ENCODE data around the gene C2CD3.
A peak's percentile ranks its signal among the peaks of the same experiment; 100 is the strongest.

C2CD3 gene

GRCh38 chr11:74018331-74019005 lies 152.3 kb downstream of the C2CD3 start:
- no peak for DNase-seq (ENCODE audit: low read depth in 2 of 2)

DNA sequence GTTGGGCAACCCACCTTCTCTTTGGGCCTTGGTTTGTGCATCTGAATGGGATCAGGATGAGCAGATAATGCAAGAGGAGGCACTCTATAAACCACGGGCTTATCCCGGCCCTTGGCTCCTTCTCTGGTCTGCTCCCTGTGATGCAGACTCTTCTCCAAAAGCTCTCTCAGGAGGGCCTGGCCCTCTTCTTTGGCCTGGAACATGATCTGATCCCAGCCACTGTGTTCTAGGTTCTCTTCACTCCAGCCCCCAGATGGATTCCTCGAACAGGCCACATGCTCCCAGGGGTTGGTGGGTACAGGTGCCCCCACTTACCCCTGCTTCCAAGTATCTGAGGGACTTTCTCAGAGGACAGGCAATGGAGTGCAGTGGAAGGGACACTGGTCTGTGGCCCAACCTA lies 153.2 kb downstream of the C2CD3 start:
- no peak for DNase-seq (ENCODE audit: low read depth in 2 of 2)

- no peak for DNase-seq (ENCODE audit: low read depth in 2 of 2)
Measured at GRCh38 chr11:74015919-74016684, 154.7 kb downstream of the C2CD3 start.

GRCh38 chr11:74014880-74015279 lies 155.9 kb downstream of the C2CD3 start:
- no peak for DNase-seq (ENCODE audit: low read depth in 2 of 2)

DNA sequence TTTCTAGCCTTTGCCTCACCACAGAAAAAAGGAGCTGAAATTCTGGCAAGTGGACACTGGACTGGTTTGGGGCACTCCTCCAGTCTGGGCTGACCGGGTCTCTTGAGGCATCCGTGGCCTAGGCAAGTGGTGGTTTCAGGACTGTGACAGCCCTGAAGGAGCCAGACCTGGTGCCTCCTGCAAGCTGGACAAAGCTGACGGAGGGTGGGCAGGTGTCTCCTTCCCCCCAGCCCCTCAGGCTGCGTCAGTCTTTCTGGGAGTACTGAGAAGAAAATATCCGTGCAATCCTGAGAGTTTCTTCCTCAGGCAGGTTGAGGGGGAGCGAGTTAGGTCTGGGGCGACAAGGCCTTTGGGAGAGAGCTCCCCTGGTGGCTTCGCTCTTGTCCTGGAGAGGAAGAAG lies 157.7 kb downstream of the C2CD3 start:
- DNase-seq (ENCODE audit: low read depth in 2 of 2), result no peak

DNA sequence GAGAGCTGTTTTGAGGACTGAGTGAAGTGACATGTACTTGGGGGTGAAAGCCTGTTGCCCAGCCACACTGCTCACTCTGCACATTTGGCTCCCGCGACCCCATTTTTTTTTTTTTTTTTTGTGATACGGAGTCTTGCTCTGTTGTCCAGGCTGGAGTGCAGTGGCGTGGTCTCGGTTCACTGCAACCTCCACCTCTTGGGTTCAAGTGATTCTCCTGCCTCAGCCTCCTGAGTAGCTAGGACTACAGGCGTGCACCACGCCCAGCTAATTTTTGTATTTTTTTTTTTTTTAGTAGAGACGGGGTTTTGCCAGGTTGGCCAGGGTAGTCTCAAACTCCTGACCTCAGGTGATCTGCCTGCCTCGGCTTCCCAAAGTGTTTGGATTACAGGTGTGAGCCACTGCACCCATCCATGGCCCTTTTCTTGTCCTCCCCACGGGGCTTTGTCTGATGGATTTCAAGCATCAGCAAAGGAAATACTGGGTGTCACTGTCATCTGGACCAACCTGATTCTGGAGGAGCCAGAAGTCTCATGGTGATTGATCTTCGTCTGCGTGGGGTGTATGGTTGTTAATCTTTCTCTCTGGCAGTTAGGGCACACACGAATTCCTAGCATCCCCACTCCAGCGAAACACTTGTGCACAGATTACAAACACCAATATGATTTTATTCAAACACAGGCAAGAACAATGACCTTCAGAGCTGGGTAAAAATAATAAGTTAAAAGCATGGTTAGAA lies 158.6 kb downstream of the C2CD3 start:
- no peak for DNase-seq (ENCODE audit: low read depth in 2 of 2)

DNA sequence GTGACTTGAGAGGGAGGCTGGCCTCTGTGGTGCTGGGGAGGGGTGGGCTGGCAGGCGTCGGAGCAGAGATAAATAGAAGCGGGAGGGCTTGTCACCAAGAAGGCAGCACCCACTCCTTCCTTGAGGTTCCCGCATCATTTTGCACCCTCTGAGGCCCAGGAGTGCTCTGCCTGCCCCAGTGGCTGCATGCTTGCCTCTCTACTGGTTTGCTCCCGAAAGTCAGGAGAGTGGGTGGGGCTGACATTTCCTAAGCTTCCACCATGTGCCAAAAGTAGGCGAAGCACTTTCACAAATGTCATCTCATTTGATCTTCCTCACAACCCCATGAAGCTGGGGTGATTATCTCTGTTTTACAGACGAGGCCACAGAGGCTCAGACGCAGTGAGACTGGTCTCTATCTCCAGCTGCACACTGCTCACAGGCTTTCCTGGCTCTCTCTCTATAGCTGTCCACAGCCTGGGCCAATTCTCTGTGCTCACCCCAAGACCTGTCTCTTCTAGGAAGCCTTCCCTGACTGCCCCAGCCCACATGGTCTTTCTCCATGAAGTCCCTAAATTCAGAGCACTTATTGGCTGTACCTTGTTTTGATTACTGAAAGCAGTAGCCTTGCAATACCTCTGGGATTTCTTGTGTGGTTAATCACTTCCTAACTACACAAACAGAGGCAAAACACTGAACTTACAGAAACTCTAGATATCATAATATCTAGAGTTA lies 159.3 kb downstream of the C2CD3 start:
- DNase-seq (ENCODE audit: low read depth in 2 of 2), result no peak

DNA sequence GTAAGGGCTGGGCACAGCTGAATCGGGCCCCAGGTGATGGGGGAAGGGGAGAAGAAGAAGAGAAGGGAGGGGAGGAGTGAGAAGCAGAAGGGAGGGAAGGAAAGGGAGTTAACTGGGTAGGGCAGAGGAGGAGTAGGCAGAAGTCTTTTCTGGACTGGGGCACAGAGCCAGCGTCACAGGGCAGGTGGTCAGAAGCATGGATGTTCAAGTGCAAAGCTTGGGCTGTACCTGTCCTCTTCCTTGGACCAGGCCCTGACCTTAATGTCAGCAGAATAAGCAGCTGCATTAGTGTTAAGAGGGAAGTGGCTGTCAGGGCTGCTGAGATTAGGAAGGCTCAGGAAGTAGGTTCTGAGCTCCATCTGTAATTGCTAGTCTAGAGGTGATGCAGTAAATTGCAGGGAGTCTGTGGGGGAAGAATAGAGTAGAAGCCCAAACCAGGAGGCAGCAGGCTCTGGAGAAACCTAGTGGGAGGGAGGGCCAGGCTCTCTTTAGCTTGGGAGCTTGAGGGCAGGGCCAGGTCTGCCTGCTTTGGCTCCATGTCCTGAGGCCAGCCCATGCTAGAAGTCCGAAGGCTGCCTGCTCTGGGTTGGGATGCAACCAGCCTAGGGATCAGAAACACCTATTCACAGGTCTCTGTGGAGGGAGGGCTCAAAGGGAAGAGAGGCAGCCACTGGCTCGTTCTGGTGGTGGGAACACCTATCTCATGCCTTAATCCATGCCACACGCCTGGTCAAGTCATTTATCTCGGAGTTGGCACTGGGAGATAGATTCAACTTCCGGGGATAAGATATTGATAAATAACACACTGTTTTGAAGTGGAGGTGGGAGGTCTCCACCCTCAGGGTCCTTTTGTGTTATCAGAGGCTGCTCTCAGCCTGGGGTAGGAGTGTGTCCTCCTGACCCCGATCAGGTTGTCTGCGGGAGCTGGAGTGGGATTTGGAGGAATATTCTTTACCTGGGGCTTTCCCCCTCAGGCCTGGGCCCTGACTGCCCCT lies 160.2 kb downstream of the C2CD3 start:
- no peak for DNase-seq (ENCODE audit: low read depth in 2 of 2)

GRCh38 chr11:74009675-74010305 lies 161.0 kb downstream of the C2CD3 start:
- no peak for DNase-seq (ENCODE audit: low read depth in 2 of 2)

- no peak for DNase-seq (ENCODE audit: low read depth in 2 of 2)
Measured at GRCh38 chr11:74009230-74009547, 161.6 kb downstream of the C2CD3 start.

- DNase-seq (ENCODE audit: low read depth in 2 of 2), result no peak
Measured at GRCh38 chr11:74008373-74009229, 162.2 kb downstream of the C2CD3 start, which contains the start of gene UCP3. Gene UCP3 (minus strand): TSS chr11:74009085. CDS start chr11:74007042, 2,043 bp downstream.

DNA sequence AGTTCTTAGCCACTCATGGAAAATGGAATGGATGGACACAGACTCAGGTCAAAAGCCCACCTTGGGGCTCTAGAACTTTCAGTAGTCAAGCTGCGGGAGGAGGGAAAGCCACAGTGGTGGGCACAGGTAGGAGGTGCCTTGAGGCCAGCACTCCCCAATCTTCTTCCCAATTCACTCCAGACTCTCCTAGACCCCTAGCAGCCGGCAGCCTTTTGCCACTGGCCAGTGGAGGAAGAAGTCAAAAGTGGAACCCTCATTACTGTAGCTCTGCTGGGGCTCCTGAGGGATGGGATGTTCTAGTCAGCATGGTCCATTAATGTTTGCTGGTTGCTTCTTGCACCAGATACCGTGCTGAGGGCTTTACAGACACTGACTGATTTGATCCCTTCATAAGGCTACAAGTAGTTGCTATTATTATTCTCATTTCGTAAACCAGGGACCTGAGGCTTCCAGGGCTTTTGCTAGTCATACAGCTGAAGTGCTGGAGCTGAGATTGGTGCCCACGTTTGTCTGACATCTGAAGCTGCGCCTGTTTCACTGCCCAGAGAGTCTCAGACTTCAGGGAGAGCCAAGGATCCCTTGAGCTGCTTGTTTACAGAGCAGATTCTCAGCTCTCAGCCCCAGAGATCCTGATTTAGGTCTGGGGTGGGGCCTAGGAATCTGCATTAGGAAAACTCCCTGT lies 163.0 kb downstream of the C2CD3 start:
- no peak for DNase-seq (ENCODE audit: low read depth in 2 of 2)

DNA sequence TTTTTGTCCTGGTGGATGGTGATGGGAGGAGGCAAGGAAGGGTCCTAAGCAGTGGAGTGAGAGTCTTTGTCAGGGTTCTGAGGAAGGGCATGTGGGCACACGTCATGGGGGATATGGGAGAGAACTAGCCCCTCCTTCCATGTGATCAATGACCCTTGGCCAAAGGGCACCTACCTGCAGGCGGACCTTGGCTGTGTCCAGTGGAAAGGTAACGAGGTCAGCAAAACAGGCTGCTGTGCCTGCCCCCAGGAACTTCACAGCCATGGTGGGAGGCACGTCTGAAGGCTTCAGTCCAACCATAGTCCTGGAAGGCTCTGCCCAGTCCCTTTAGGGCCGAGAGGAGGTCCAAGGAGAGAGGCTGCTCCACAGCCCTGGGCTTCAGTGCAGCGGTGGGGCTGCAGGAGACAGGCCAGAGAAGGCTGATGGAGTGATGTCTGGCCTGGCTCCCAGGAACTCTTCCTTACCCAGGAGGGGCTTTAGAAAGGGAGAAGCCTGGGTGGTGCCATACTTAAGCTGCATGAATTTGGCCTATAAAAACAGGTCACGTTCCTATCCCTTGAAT lies 164.0 kb downstream of the C2CD3 start:
- no peak for DNase-seq (ENCODE audit: low read depth in 2 of 2)

GRCh38 chr11:74005721-74006517 lies 164.9 kb downstream of the C2CD3 start:
- no peak for DNase-seq (ENCODE audit: low read depth in 2 of 2)

DNA sequence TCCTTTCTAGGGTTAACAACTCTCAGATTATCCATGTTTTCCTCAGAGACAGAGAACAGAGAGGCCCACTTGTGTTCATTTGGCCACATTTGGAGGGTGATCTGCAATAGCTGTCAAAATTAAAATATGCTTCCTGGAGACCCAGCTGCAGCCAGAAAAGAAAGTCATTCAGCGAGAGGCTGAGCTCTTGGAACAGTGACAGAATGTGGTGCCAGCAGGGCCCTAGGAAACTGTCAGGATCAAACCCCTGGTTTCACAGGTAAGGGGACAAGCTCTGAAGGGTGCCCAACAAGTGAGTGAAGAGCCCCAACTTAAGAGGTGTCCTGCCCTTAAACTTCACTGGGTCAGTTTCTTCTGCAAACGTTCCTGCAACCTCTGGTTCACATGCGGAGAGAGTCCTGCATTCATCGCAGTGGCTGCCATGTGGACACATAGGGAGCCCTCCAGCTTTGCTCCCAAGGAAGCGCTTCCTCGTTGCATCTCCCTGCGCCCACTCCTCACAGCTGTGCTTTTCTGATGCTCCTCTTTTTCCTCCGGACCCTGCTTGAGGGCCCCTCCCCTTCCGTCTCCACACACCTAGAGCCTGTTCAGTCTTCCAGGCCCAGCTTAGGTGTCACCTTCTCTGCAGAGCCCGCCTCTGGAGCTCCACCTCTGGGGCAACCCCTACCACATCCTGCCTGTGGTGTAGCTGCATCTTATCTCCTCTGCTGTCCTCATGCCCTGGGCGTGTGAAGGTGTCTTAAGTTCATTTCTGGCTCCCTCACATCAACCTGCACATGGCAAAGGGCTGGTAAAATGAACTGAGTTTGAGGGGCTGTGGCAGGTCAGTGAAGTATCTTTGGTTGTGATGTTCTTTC lies 165.8 kb downstream of the C2CD3 start:
- DNase-seq (ENCODE audit: low read depth in 2 of 2), result peak in 1 of 2 donors; percentile 64

GRCh38 chr11:74004046-74004695 lies 166.6 kb downstream of the C2CD3 start:
- no peak for DNase-seq (ENCODE audit: low read depth in 2 of 2)
